HG02973 (cell line): ENCODE data around the gene ALG9.

Experiments
- ATAC-seq: cut with Tn5 transposase; IDR thresholded peaks from one replicate; pipeline ENCODE4 v1.9.1; 2021; ENCODE audit warnings: moderate library complexity; ENCODE audit not compliant: unreplicated experiment

Gene ALG9

GRCh38 chr11:111736621-111737443, 134.5 kb downstream of the ALG9 start:
- ATAC-seq = no peak
